Choroid plexus epithelial cell (primary cell): ENCODE data around the gene FREM1.

Source experiments
- DNase-seq: peaks from one replicate; pipeline ENCODE4 v3.0.0-alpha.2; 2010; ENCODE audit warnings: low read depth
- H3K4me3 ChIP-seq: 2 replicates; pipeline ENCODE4 v1.5.1; 2011; ENCODE audit warnings: low read depth, mild to moderate bottlenecking, control low read depth, low read length, moderate library complexity
- TF ChIP-seq, protein P1 (sequence below): conservative IDR thresholded peaks from 2 replicates; pipeline ENCODE4 v1.5.1; 2011; ENCODE audit warnings: low read depth, mild to moderate bottlenecking, control low read depth, inconsistent platforms, low read length, moderate library complexity

FREM1 gene

DNA sequence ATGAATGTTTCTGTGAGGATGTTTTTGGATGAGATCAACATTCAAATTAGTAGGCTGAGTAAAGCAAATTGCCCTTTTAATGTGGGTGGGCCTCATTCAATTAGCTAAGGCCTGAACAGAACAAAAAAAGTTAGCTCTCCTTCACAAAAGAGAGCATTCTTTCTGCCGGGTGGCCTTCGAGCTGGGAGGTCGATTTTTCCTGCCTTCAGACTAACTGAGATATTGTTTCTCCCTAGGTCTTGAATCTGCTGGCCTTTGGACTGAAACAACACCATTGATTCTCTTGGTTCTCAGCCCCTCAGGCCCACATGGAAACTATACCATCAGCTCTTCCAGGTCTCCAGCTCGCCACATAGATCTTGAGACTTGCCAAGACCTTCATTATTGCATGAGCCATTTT is 29.1 kb upstream of the FREM1 start:
- TF ChIP-seq, protein P1, sequence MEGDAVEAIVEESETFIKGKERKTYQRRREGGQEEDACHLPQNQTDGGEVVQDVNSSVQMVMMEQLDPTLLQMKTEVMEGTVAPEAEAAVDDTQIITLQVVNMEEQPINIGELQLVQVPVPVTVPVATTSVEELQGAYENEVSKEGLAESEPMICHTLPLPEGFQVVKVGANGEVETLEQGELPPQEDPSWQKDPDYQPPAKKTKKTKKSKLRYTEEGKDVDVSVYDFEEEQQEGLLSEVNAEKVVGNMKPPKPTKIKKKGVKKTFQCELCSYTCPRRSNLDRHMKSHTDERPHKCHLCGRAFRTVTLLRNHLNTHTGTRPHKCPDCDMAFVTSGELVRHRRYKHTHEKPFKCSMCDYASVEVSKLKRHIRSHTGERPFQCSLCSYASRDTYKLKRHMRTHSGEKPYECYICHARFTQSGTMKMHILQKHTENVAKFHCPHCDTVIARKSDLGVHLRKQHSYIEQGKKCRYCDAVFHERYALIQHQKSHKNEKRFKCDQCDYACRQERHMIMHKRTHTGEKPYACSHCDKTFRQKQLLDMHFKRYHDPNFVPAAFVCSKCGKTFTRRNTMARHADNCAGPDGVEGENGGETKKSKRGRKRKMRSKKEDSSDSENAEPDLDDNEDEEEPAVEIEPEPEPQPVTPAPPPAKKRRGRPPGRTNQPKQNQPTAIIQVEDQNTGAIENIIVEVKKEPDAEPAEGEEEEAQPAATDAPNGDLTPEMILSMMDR = no peak
- no peak for DNase-seq
- H3K4me3 ChIP-seq = no peak overlapping the region

DNA sequence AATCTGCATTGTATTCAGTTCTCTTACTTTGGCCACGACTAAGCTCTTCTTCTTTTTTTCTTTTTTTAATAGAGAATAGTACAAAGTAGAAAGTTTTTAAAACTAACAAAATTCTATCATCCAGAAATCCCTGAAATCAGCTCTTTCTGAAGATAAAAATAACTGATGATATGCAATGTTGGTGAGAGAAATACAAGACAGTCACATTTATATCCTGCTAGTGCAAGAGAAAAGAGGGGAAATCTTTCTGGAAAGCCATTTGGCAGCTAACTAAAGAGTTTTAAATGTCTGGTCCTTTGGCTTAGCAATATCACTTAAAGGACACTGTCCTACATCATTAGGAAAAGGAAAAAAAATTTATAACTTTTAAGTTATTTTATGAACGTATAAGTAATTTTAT is 27.0 kb upstream of the FREM1 start:
- no peak overlapping the region for H3K4me3 ChIP-seq
- DNase-seq = no peak

DNA sequence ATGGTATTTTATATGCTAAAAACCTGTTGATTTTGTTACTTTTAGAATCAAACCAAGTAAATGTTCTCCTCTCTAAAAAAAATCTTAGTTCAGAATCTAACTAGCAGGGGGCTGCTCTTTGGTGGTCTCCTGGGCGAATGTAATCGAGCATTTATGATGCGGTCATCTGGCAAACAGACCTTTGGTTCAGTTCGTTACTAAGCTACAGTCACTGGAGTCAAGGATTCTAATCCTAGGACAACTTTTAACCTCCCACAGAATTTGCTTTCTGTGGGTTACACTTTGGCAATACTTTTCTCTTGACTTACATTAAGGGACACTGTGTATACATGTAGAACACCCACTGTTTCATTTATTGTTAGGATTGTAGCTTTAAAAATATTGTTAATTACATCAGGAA is 26.3 kb upstream of the FREM1 start:
- no peak overlapping the region for H3K4me3 ChIP-seq
- TF ChIP-seq, protein P1 = no peak
- DNase-seq = no peak

More for the DNA sequence above, 27.0 kb upstream of the FREM1 start:
- TF ChIP-seq, protein P1 = no peak

DNA sequence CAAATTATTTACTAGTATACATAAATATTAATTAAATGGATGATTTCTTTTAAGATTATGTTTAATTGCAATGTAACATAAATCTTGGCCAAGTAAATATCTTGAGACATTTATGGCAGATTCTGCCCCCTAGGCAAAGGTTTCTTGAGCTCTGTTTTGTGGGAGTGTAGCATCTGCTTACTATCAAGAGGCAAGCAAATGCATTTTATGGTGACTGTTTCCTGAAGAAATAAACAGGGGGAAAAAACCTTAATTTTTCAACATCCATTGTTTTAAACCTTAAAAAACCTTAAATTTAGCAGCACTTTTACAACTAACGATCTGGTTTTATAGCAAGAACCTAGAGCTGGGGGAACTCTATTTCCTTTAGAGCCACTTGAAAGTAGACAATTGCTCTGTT is 25.7 kb upstream of the FREM1 start:
- no peak for DNase-seq
- TF ChIP-seq, protein P1 = no peak
- H3K4me3 ChIP-seq = no peak overlapping the region

DNA sequence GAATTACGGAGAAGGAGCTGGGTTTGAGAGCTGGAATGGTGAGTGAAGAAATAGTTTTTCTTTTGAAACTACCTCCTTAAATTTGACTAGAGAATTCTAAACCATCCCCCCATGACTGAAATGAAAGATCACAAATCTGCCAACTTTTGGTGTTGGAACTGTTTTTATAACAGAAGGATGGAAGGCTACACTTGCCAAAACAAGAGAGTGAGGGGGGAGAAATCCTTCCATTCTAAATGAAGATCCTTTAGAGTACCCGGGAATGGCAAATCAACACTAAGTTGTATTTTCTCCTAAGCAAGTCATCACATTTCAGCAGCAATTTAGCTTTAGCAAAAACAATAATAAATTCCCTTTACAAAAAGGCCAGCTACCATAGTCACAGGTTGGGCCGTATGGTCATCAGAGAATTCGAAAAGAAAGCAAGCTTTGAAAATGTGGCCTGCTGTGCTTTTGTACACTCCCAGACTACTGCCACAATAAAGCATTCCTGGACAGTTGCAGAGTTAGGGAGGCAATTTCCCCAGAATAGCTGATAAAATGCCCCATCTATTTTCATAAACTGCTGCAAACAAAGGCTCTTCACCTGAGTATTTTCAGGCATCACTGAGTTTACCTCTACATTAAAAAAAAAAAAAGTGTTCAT is 25.0 kb upstream of the FREM1 start:
- TF ChIP-seq, protein P1 = no peak
- DNase-seq = no peak
- no peak overlapping the region for H3K4me3 ChIP-seq

DNA sequence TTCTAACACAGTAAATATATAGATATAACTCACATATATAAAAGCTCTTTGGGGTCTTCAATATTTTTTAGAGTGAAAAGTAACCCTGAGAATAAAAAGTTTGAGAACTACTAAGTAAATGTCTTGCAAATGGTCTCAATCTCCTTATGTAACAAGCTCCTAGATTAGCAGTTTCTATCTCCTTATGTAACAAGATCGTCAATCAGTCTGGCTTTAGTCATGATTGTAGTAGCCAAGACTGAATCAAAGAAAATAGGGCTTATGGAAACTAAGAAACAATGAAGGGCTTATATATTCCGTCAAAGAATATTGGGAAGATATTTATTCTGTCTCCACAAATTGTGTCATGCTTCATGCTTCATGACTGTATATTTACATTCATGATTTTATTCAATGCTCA is 22.4 kb upstream of the FREM1 start:
- TF ChIP-seq, protein P1 = no peak
- no peak overlapping the region for H3K4me3 ChIP-seq
- no peak for DNase-seq

DNA sequence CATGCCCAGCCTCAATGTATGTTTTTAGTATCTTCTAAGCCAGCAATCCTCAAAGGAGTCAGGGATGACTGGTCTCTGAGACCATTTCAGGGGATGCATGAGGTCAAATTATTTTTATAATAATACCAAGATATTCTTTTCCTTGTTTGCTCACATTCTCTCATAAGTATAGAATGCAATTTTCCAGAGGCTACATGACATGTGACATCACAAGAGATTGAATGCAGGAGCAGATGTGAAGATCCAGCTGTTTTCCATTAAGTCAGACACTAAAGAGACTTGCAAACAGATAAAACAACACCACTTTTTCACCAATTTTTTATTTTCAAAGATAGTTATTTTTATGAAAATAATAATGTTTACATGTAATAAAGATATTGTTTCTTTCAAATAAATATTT is 22.0 kb upstream of the FREM1 start:
- no peak for DNase-seq
- no peak overlapping the region for H3K4me3 ChIP-seq
- TF ChIP-seq, protein P1 = no peak
